OCI-LY7 (cell line): Measurements from ENCODE around the gene HAND1. TPM values are rescaled to one million over a fixed set of nuclear protein-coding genes. Genes with fewer than 3 reads are reported as not detected.

ENCODE experiments used
- BruUV-seq: library from RNA; stranded (reverse); fragments of 400-500 nt; replicated peaks from 2 replicates; lab custom pipeline; 2021; lab: Mats Ljungman, UMichigan
- CTCF ChIA-PET: fragments of 300-600 bp; sonication (Branson Sonifier 250); formaldehyde crosslinking; loops from one replicate; lab custom pipeline; 2022; ENCODE audit warnings: antibody characterized with exemption; ENCODE audit not compliant: unreplicated experiment; lab: Charles Lee
- POLR2A ChIA-PET: fragments of 300-600 bp; sonication (Branson Sonifier 250); formaldehyde crosslinking; loops from one replicate; lab custom pipeline; 2022; ENCODE audit warnings: antibody characterized with exemption; lab: Charles Lee
- DNase-seq: peaks from one replicate; pipeline ENCODE4 v3.0.0-alpha.2; 2015; ENCODE audit warnings: low spot score
- H2AFZ ChIP-seq: fragments of 200-600 bp; sonication (generic), shearing (Covaris generic); 2 replicates; pipeline ENCODE4 v1.6.1; 2014; ENCODE audit warnings: mild to moderate bottlenecking, antibody characterized with exemption, low read length, moderate library complexity
- H3K27ac ChIP-seq: fragments of 200-600 bp; sonication (generic); 2 replicates; pipeline ENCODE4 v1.5.1; 2014; ENCODE audit warnings: mixed run types, low read depth, mild to moderate bottlenecking, moderate library complexity, low read length, inconsistent platforms; ENCODE audit not compliant: poor library complexity, severe bottlenecking
- H3K36me3 ChIP-seq: fragments of 200-600 bp; sonication (generic); 2 replicates; pipeline ENCODE4 v1.6.1; 2014; ENCODE audit warnings: mild to moderate bottlenecking, antibody characterized with exemption, low read length, moderate library complexity, mixed read lengths; ENCODE audit not compliant: insufficient read depth
- H3K4me1 ChIP-seq: fragments of 200-600 bp; sonication (generic); 2 replicates; pipeline ENCODE4 v1.5.1; 2014; ENCODE audit warnings: mild to moderate bottlenecking, low read length; ENCODE audit not compliant: insufficient read depth, poor library complexity, severe bottlenecking
- H3K4me2 ChIP-seq: fragments of 200-600 bp; sonication (generic); 2 replicates; pipeline ENCODE4 v1.6.1; 2014; ENCODE audit warnings: mild to moderate bottlenecking, low read length
- H3K4me3 ChIP-seq: fragments of 200-600 bp; sonication (generic); 2 replicates; pipeline ENCODE4 v1.5.1; 2014; ENCODE audit warnings: mild to moderate bottlenecking, low read depth, low read length; ENCODE audit not compliant: poor library complexity, severe bottlenecking
- H3K79me2 ChIP-seq: fragments of 200-600 bp; sonication (generic); 2 replicates; pipeline ENCODE4 v1.6.1; 2016; ENCODE audit warnings: low read depth, mild to moderate bottlenecking, low read length, moderate library complexity, mixed read lengths; ENCODE audit not compliant: insufficient read depth
- H3K9me2 ChIP-seq: fragments of 200-600 bp; sonication (generic); 2 replicates; pipeline ENCODE4 v1.6.1; 2016; ENCODE audit warnings: mild to moderate bottlenecking, low read length, mixed read lengths; ENCODE audit not compliant: insufficient read depth
- H3K9me3 ChIP-seq: fragments of 200-600 bp; sonication (generic); 2 replicates; pipeline ENCODE4 v1.6.1; 2014; ENCODE audit warnings: mild to moderate bottlenecking, mixed run types, low read length, mixed read lengths
- H4K20me1 ChIP-seq: fragments of 200-600 bp; sonication (generic); 2 replicates; pipeline ENCODE4 v1.6.1; 2014; ENCODE audit warnings: mild to moderate bottlenecking, antibody characterized with exemption, low read length, moderate library complexity, mixed read lengths; ENCODE audit not compliant: insufficient read depth
- EZH2phosphoT487 ChIP-seq: fragments of 200-600 bp; sonication (generic); IDR thresholded peaks from 2 replicates; pipeline ENCODE4 v1.6.1; 2018; ENCODE audit warnings: low read depth, borderline replicate concordance, mild to moderate bottlenecking, mixed run types, antibody characterized with exemption, low read length, moderate library complexity, mixed read lengths
- intact Hi-C: fragments of 100-400 bp; cut with micrococcal nuclease; formaldehyde crosslinking; loops from one replicate; pipeline ENCODE4 v1.10.0; 2022; ENCODE audit not compliant: unreplicated experiment
- total RNA-seq, 2 experiments: library from RNA; depleted of rRNA in 1 of 2; stranded (reverse); fragments of >200 nt in 1 of 2; shearing (Covaris generic) in 1 of 2; gene quantifications; 2 replicates each; pipeline ENCODE4 v1.2.3, GENCODE V29; 2014 to 2022
- TF ChIP-seq, protein P1 (sequence below): fragments of 200-600 bp; sonication (generic); conservative IDR thresholded peaks from 2 replicates; pipeline ENCODE4 v1.5.1; 2014; ENCODE audit warnings: mild to moderate bottlenecking, antibody characterized with exemption, low read length, moderate library complexity, mixed read lengths

HAND1 gene
- total RNA-seq, 2 experiments from 2014 or later: not detected

DNA sequence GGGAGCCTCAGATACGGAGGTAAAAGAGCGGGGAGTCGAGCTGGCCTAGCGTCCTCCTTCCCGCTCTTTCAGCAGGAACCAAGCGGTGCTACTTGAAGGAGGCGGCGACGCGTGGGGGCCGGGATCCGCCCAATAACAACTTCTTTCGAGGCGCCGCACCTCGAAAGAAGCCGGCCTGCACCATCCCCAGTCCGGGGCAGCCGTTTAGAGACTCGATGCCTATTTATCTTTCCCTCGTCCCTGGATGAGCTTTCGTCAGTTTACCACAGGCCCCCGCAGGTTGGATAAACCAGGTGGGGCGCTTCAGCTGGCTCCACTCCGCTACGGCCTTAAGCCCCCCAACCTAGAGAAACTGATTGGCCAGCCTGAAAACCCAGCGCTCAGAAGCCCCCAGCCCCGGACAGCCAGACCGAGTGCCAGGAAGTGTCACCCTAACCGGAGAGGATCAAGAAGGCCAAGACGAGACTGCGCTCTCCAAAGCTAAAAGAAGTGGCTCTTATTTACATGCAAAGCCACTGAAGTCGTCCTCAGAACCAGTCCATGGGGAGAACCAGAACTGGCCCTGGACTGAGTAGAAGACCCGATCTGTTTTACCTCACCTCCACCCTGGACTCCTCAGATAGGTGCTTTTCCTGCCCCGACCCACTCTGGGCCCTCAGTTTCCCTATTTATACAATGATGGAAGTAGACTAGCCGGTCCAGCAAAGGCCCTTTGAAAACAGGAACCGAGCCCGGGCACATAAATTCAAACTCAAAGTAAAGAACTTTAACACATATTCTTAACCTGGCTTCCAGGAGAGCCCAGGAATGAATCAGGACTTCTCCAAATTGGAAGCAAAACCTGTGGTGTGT is 1.4 kb downstream of the HAND1 start:
- no peak overlapping the region for H3K4me3 ChIP-seq
- BruUV-seq: no TSS peak
- H3K36me3 ChIP-seq: no peaks in the 10 kb centered on the region
- TF ChIP-seq, protein P1, sequence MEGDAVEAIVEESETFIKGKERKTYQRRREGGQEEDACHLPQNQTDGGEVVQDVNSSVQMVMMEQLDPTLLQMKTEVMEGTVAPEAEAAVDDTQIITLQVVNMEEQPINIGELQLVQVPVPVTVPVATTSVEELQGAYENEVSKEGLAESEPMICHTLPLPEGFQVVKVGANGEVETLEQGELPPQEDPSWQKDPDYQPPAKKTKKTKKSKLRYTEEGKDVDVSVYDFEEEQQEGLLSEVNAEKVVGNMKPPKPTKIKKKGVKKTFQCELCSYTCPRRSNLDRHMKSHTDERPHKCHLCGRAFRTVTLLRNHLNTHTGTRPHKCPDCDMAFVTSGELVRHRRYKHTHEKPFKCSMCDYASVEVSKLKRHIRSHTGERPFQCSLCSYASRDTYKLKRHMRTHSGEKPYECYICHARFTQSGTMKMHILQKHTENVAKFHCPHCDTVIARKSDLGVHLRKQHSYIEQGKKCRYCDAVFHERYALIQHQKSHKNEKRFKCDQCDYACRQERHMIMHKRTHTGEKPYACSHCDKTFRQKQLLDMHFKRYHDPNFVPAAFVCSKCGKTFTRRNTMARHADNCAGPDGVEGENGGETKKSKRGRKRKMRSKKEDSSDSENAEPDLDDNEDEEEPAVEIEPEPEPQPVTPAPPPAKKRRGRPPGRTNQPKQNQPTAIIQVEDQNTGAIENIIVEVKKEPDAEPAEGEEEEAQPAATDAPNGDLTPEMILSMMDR: no peak
- no peak for TF ChIP-seq EZH2phosphoT487
- DNase-seq: no peak
- no peak overlapping the region for H3K4me2 ChIP-seq
- no peaks in the 10 kb centered on the region for H3K9me3 ChIP-seq
- no peaks in the 10 kb centered on the region for H3K4me1 ChIP-seq
- POLR2A ChIA-PET: interaction anchor here (0.6 kb wide), 1 partner anchor 375 kb away, joined by 4 read pairs; no protein-coding TSS in a partner anchor
- no peaks in the 10 kb centered on the region for H3K79me2 ChIP-seq
- no peak overlapping the region for H3K27ac ChIP-seq
- CTCF ChIA-PET: no interaction called here
- no peak overlapping the region for H2AFZ ChIP-seq
- intact Hi-C loops: no loop called here
- no peaks in the 10 kb centered on the region for H4K20me1 ChIP-seq
- H3K9me2 ChIP-seq: no peaks in the 10 kb centered on the region

- Histone ChIP-seq H3K4me3 (no peak overlapping the region), H2AFZ (no peak overlapping the region), H3K4me2 (no peak overlapping the region), H4K20me1 (no peaks in the 10 kb centered on the region), H3K4me1 (no peaks in the 10 kb centered on the region), H3K79me2 (no peaks in the 10 kb centered on the region), H3K27ac (no peak overlapping the region), H3K9me2 (no peaks in the 10 kb centered on the region), H3K36me3 (no peaks in the 10 kb centered on the region), H3K9me3 (no peaks in the 10 kb centered on the region)
- DNase-seq: no peak
- intact Hi-C loops: no loop called here
- no TSS peak for BruUV-seq
- ChIA-PET CTCF (no interaction called here), POLR2A (interaction anchor here (0.6 kb wide), 2 partner anchors 10 to 374 kb away, joined by 3 to 4 read pairs; no protein-coding TSS in a partner anchor)
- no peak for TF ChIP-seq EZH2phosphoT487
- TF ChIP-seq, protein P1: no peak
Measured at GRCh38 chr5:154475591-154476353, 2.3 kb downstream of the HAND1 start.
